ENCODE results near the gene SH3TC2. TPM values are rescaled to one million over a fixed set of nuclear protein-coding genes. Genes with fewer than 3 reads are reported as not detected.

Gene SH3TC2
- total RNA-seq, 1 donor from 2014 or later, result 0.69 TPM

GRCh38 chr5:149060325-149060724 is 2.5 kb downstream of the SH3TC2 start:
- H3K79me2 ChIP-seq (ENCODE audit: low read depth), result no peaks in the 10 kb centered on the region
- TF ChIP-seq CTCF (IDR thresholded peaks at IDR 0.05), result no peak
- no peak for TF ChIP-seq EZH2phosphoT487 (IDR thresholded peaks at IDR 0.05)
- TF ChIP-seq EZH2 (IDR thresholded peaks at IDR 0.05), result no peak
- H3F3A ChIP-seq (ENCODE audit: low read depth), result peaks cover 11% of the 10 kb centered on the region
- no peaks in the 10 kb centered on the region for H3K9me3 ChIP-seq (ENCODE audit: low read depth)
- peaks cover 10% of the 10 kb centered on the region for H3K4me1 ChIP-seq
- no peak overlapping the region for H3K4me2 ChIP-seq
- H2AFZ ChIP-seq (replicated peaks), result no peak overlapping the region
- DNase-seq (ENCODE audit: low spot score), result no peak
- H3K4me1 Mint-ChIP-seq, result peaks cover 21% of the 10 kb centered on the region
- no peaks in the 10 kb centered on the region for H3K36me3 ChIP-seq
- peaks cover 8% of the 10 kb centered on the region for H3K9me3 Mint-ChIP-seq
- no peak overlapping the region for H3K4me3 ChIP-seq
- no peaks in the 10 kb centered on the region for H3K27me3 ChIP-seq
- no peak overlapping the region for H3K27ac ChIP-seq
- H3K9ac ChIP-seq, result no peak overlapping the region
- no peak overlapping the region for H3K4me3 Mint-ChIP-seq
- no peak overlapping the region for H3K27ac Mint-ChIP-seq
- no peaks in the 10 kb centered on the region for H4K20me1 ChIP-seq (ENCODE audit: low read depth)
- no peaks in the 10 kb centered on the region for H3K36me3 Mint-ChIP-seq
- H3K27me3 Mint-ChIP-seq (ENCODE audit: insufficient read depth, low read depth), result peaks cover 7% of the 10 kb centered on the region

GRCh38 chr5:149056616-149057165 is 6.2 kb downstream of the SH3TC2 start:
- H3K4me1 Mint-ChIP-seq, result peaks cover 18% of the 10 kb centered on the region
- no peaks in the 10 kb centered on the region for H3K9me3 ChIP-seq (ENCODE audit: low read depth)
- peaks cover 2% of the 10 kb centered on the region for H3K27me3 Mint-ChIP-seq (ENCODE audit: insufficient read depth, low read depth)
- no peaks in the 10 kb centered on the region for H3K27me3 ChIP-seq
- H3K79me2 ChIP-seq (ENCODE audit: low read depth), result no peaks in the 10 kb centered on the region
- H3K4me3 Mint-ChIP-seq, result no peak overlapping the region
- no peak overlapping the region for H3K4me2 ChIP-seq
- H3K27ac ChIP-seq, result no peak overlapping the region
- no peaks in the 10 kb centered on the region for H4K20me1 ChIP-seq (ENCODE audit: low read depth)
- TF ChIP-seq EZH2phosphoT487 (IDR thresholded peaks at IDR 0.05) (no peak), CTCF (IDR thresholded peaks at IDR 0.05) (no peak), EZH2 (IDR thresholded peaks at IDR 0.05) (no peak)
- no peak overlapping the region for H3K9ac ChIP-seq
- no peaks in the 10 kb centered on the region for H3K4me1 ChIP-seq
- H3K36me3 ChIP-seq, result no peaks in the 10 kb centered on the region
- no peaks in the 10 kb centered on the region for H3F3A ChIP-seq (ENCODE audit: low read depth)
- H3K9me3 Mint-ChIP-seq, result peaks cover 6% of the 10 kb centered on the region
- no peaks in the 10 kb centered on the region for H3K36me3 Mint-ChIP-seq
- no peak overlapping the region for H3K4me3 ChIP-seq
- no peak for DNase-seq (ENCODE audit: low spot score)
- H3K27ac Mint-ChIP-seq, result no peak overlapping the region
- no peak overlapping the region for H2AFZ ChIP-seq (replicated peaks)

GRCh38 chr5:149054416-149054815 is 8.4 kb downstream of the SH3TC2 start:
- H3K4me3 Mint-ChIP-seq, result no peak overlapping the region
- Histone ChIP-seq H2AFZ (replicated peaks) (no peak overlapping the region), H3K27me3 (no peaks in the 10 kb centered on the region), H3K36me3 (no peaks in the 10 kb centered on the region), H3K4me2 (no peak overlapping the region), H3K79me2 (ENCODE audit: low read depth) (no peaks in the 10 kb centered on the region), H3K9ac (no peak overlapping the region), H3K4me3 (no peak overlapping the region), H3K27ac (no peak overlapping the region), H4K20me1 (ENCODE audit: low read depth) (no peaks in the 10 kb centered on the region), H3K9me3 (ENCODE audit: low read depth) (no peaks in the 10 kb centered on the region), H3K4me1 (no peaks in the 10 kb centered on the region), H3F3A (ENCODE audit: low read depth) (no peaks in the 10 kb centered on the region)
- no peak overlapping the region for H3K27ac Mint-ChIP-seq
- no peaks in the 10 kb centered on the region for H3K36me3 Mint-ChIP-seq
- TF ChIP-seq CTCF (IDR thresholded peaks at IDR 0.05) (no peak), EZH2phosphoT487 (IDR thresholded peaks at IDR 0.05) (no peak), EZH2 (IDR thresholded peaks at IDR 0.05) (no peak)
- H3K27me3 Mint-ChIP-seq (ENCODE audit: insufficient read depth, low read depth), result no peaks in the 10 kb centered on the region
- H3K9me3 Mint-ChIP-seq, result peaks cover 4% of the 10 kb centered on the region
- DNase-seq (ENCODE audit: low spot score), result no peak
- H3K4me1 Mint-ChIP-seq, result peaks cover 18% of the 10 kb centered on the region
